HEK293 (cell line): ENCODE measurements around the gene GFOD1.

Source experiments
- KLF9 ChIP-seq: fragments of 450-650 bp; formaldehyde crosslinking; IDR thresholded peaks from 2 replicates; pipeline ENCODE4 v1.5.1; 2016; ENCODE audit warnings: missing biosample characterization, missing genetic modification characterization, low read depth
- PBX3 ChIP-seq: sonication (generic); formaldehyde crosslinking; IDR thresholded peaks from 2 replicates; pipeline ENCODE4 v1.8.1; 2022; ENCODE audit warnings: mild to moderate bottlenecking, moderate library complexity, missing genetic modification reagents
- PRDM4 ChIP-seq: fragments of 450-650 bp; formaldehyde crosslinking; IDR thresholded peaks from 2 replicates; pipeline ENCODE4 v1.5.1; 2017; ENCODE audit warnings: missing biosample characterization, missing genetic modification characterization
- SCRT2 ChIP-seq: fragments of 450-650 bp; formaldehyde crosslinking; IDR thresholded peaks from 2 replicates; pipeline ENCODE4 v1.5.1; 2016; ENCODE audit warnings: missing biosample characterization, missing genetic modification characterization
- ZNF155 ChIP-seq: fragments of 450-650 bp; formaldehyde crosslinking; IDR thresholded peaks from 2 replicates; pipeline ENCODE4 v1.5.1; 2016; ENCODE audit warnings: missing biosample characterization, missing genetic modification characterization
- ZNF404 ChIP-seq: fragments of 450-650 bp; formaldehyde crosslinking; IDR thresholded peaks from 2 replicates; pipeline ENCODE4 v1.5.1; 2017; ENCODE audit warnings: missing biosample characterization, missing genetic modification characterization
- ZNF777 ChIP-seq: fragments of 450-650 bp; formaldehyde crosslinking; IDR thresholded peaks from 2 replicates; pipeline ENCODE4 v1.5.1; 2017; ENCODE audit warnings: missing biosample characterization, missing genetic modification characterization, borderline replicate concordance
- ZSCAN4 ChIP-seq: fragments of 450-650 bp; formaldehyde crosslinking; IDR thresholded peaks from 2 replicates; pipeline ENCODE4 v1.5.1; 2017; ENCODE audit warnings: missing biosample characterization, missing genetic modification characterization
- TF ChIP-seq, protein P1 (sequence below): fragments of 450-650 bp; formaldehyde crosslinking; IDR thresholded peaks from 2 replicates; pipeline ENCODE4 v1.5.1; 2016; ENCODE audit warnings: missing biosample characterization, missing genetic modification characterization
- TF ChIP-seq, protein P2 (sequence below): fragments of 450-650 bp; formaldehyde crosslinking; IDR thresholded peaks from 2 replicates; pipeline ENCODE4 v1.5.1; 2016; ENCODE audit warnings: missing biosample characterization, missing genetic modification characterization

GRCh38 chr6:13471184-13471583, 16.2 kb downstream of the GFOD1 start:
- TF ChIP-seq, protein P1, sequence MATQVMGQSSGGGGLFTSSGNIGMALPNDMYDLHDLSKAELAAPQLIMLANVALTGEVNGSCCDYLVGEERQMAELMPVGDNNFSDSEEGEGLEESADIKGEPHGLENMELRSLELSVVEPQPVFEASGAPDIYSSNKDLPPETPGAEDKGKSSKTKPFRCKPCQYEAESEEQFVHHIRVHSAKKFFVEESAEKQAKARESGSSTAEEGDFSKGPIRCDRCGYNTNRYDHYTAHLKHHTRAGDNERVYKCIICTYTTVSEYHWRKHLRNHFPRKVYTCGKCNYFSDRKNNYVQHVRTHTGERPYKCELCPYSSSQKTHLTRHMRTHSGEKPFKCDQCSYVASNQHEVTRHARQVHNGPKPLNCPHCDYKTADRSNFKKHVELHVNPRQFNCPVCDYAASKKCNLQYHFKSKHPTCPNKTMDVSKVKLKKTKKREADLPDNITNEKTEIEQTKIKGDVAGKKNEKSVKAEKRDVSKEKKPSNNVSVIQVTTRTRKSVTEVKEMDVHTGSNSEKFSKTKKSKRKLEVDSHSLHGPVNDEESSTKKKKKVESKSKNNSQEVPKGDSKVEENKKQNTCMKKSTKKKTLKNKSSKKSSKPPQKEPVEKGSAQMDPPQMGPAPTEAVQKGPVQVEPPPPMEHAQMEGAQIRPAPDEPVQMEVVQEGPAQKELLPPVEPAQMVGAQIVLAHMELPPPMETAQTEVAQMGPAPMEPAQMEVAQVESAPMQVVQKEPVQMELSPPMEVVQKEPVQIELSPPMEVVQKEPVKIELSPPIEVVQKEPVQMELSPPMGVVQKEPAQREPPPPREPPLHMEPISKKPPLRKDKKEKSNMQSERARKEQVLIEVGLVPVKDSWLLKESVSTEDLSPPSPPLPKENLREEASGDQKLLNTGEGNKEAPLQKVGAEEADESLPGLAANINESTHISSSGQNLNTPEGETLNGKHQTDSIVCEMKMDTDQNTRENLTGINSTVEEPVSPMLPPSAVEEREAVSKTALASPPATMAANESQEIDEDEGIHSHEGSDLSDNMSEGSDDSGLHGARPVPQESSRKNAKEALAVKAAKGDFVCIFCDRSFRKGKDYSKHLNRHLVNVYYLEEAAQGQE (tag by site-specific recombination) = no peak
- TF ChIP-seq ZSCAN4 (tag by site-specific recombination) = no peak
- TF ChIP-seq ZNF777 = no peak
- no peak for TF ChIP-seq PRDM4 (tag by site-specific recombination)
- TF ChIP-seq, protein P2, sequence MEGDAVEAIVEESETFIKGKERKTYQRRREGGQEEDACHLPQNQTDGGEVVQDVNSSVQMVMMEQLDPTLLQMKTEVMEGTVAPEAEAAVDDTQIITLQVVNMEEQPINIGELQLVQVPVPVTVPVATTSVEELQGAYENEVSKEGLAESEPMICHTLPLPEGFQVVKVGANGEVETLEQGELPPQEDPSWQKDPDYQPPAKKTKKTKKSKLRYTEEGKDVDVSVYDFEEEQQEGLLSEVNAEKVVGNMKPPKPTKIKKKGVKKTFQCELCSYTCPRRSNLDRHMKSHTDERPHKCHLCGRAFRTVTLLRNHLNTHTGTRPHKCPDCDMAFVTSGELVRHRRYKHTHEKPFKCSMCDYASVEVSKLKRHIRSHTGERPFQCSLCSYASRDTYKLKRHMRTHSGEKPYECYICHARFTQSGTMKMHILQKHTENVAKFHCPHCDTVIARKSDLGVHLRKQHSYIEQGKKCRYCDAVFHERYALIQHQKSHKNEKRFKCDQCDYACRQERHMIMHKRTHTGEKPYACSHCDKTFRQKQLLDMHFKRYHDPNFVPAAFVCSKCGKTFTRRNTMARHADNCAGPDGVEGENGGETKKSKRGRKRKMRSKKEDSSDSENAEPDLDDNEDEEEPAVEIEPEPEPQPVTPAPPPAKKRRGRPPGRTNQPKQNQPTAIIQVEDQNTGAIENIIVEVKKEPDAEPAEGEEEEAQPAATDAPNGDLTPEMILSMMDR (tag by site-specific recombination) = no peak
- no peak for TF ChIP-seq KLF9
- no peak for TF ChIP-seq PBX3 (CRISPR knock-in tag)
- no peak for TF ChIP-seq ZNF155 (tag by site-specific recombination)
- TF ChIP-seq ZNF404 = no peak
- no peak for TF ChIP-seq SCRT2
